ENCODE data around the gene MRPL43. TPM values are rescaled to one million over a fixed set of nuclear protein-coding genes. Genes with fewer than 3 reads are reported as not detected.

MRPL43 gene
- total and polyA plus RNA-seq, 2 donors (not counting 1 experiment from before 2014, with no cell fraction given): 56.2 to 99.4 TPM

GRCh38 chr10:101021692-101022251 is 34.5 kb upstream of the MRPL43 start:
- POLR2A ChIA-PET: no interaction called here
- Mint-ChIP-seq H3K27ac (no peak overlapping the region), H3K27me3 (peaks cover 18% of the 10 kb centered on the region), H3K4me1 (peaks cover 10% of the 10 kb centered on the region), H3K9me3 (ENCODE audit: insufficient read depth) (no peaks in the 10 kb centered on the region), H3K4me3 (no peak overlapping the region)
- intact Hi-C loops (cut with micrococcal nuclease): no loop called here
- TF ChIP-seq CTCF (IDR thresholded peaks at IDR 0.05): no peak
- no peak for TF ChIP-seq EZH2 (IDR thresholded peaks at IDR 0.05; ENCODE audit: borderline replicate concordance, insufficient read depth, low read depth, low read length, poor library complexity, severe bottlenecking)
- Histone ChIP-seq H2AFZ (ENCODE audit: insufficient read depth, low read depth, low read length, poor library complexity, severe bottlenecking) (no peak overlapping the region), H4K20me1 (ENCODE audit: control insufficient read depth, insufficient read depth, low read length, poor library complexity, severe bottlenecking) (no peaks in the 10 kb centered on the region), H3K79me2 (ENCODE audit: control insufficient read depth, insufficient read depth, low read length) (no peaks in the 10 kb centered on the region), H3K4me3 (ENCODE audit: control extremely low read depth in 1 of 5, extremely low read depth in 1 of 5, insufficient read depth in 1 of 5, low read depth in 2 of 5, low read length in 4 of 5) (no peak overlapping the region), H3K9me3 (ENCODE audit: control extremely low read depth in 1 of 3, control insufficient read depth in 2 of 3, insufficient read depth in 1 of 3, low read length in 2 of 3) (no peaks in the 10 kb centered on the region), H3K4me2 (replicated peaks; ENCODE audit: low read depth, low read length, poor library complexity, severe bottlenecking) (no peak overlapping the region), H3K27ac (ENCODE audit: low read length in 2 of 2) (no peak overlapping the region), H3K4me1 (ENCODE audit: control insufficient read depth in 2 of 2, insufficient read depth in 2 of 2, low read length in 2 of 2) (peaks cover 16 to 17% of the 10 kb centered on the region in 2 donors), H3K9ac (ENCODE audit: low read length) (no peak overlapping the region), H3K36me3 (replicated peaks in 1 of 2; ENCODE audit: control extremely low read depth in 1 of 2, control insufficient read depth in 1 of 2, extremely low read depth in 1 of 2, insufficient read depth in 2 of 2, low read length in 1 of 2) (no peaks in the 10 kb centered on the region), H3K27me3 (replicated peaks in 1 of 4; ENCODE audit: control extremely low read depth in 1 of 4, control insufficient read depth in 3 of 4, insufficient read depth in 4 of 4, low read length in 3 of 4) (peaks cover 0 to 22% (median 14%) of the 10 kb centered on the region in 4 experiments)
- 87% methylated on average over 11 of the region's 11 CpGs for WGBS (ENCODE audit: insufficient coverage)
- DNase-seq (no peak), ATAC-seq (ENCODE audit: low read depth) (no peak)
- CTCF ChIA-PET: no interaction called here

GRCh38 chr10:101021239-101021638 is 33.9 kb upstream of the MRPL43 start:
- TF ChIP-seq EZH2 (IDR thresholded peaks at IDR 0.05; ENCODE audit: borderline replicate concordance, insufficient read depth, low read depth, low read length, poor library complexity, severe bottlenecking) (no peak), CTCF (IDR thresholded peaks at IDR 0.05) (no peak)
- CTCF ChIA-PET: no interaction called here
- Histone ChIP-seq H3K4me1 (ENCODE audit: control insufficient read depth in 2 of 2, insufficient read depth in 2 of 2, low read length in 2 of 2) (peaks cover 16 to 17% of the 10 kb centered on the region in 2 donors), H2AFZ (ENCODE audit: insufficient read depth, low read depth, low read length, poor library complexity, severe bottlenecking) (no peak overlapping the region), H3K4me3 (ENCODE audit: control extremely low read depth in 1 of 5, extremely low read depth in 1 of 5, insufficient read depth in 1 of 5, low read depth in 2 of 5, low read length in 4 of 5) (no peak overlapping the region), H3K79me2 (ENCODE audit: control insufficient read depth, insufficient read depth, low read length) (no peaks in the 10 kb centered on the region), H3K9me3 (ENCODE audit: control extremely low read depth in 1 of 3, control insufficient read depth in 2 of 3, insufficient read depth in 1 of 3, low read length in 2 of 3) (no peaks in the 10 kb centered on the region), H4K20me1 (ENCODE audit: control insufficient read depth, insufficient read depth, low read length, poor library complexity, severe bottlenecking) (no peaks in the 10 kb centered on the region), H3K4me2 (replicated peaks; ENCODE audit: low read depth, low read length, poor library complexity, severe bottlenecking) (no peak overlapping the region), H3K27ac (ENCODE audit: low read length in 2 of 2) (no peak overlapping the region), H3K27me3 (replicated peaks in 1 of 4; ENCODE audit: control extremely low read depth in 1 of 4, control insufficient read depth in 3 of 4, insufficient read depth in 4 of 4, low read length in 3 of 4) (peaks cover 0 to 27% (median 19%) of the 10 kb centered on the region in 4 experiments), H3K9ac (ENCODE audit: low read length) (no peak overlapping the region), H3K36me3 (replicated peaks in 1 of 2; ENCODE audit: control extremely low read depth in 1 of 2, control insufficient read depth in 1 of 2, extremely low read depth in 1 of 2, insufficient read depth in 2 of 2, low read length in 1 of 2) (no peaks in the 10 kb centered on the region)
- Mint-ChIP-seq H3K9me3 (ENCODE audit: insufficient read depth) (no peaks in the 10 kb centered on the region), H3K4me1 (peaks cover 13% of the 10 kb centered on the region), H3K4me3 (no peak overlapping the region), H3K27ac (no peak overlapping the region), H3K27me3 (peaks cover 23% of the 10 kb centered on the region)
- POLR2A ChIA-PET: no interaction called here
- ATAC-seq (ENCODE audit: low read depth) (no peak), DNase-seq (no peak)
- intact Hi-C loops (cut with micrococcal nuclease): no loop called here
- 93% methylated on average over 4 of the region's 4 CpGs for WGBS (ENCODE audit: insufficient coverage)

Data from B cell (primary cell).